SK-N-SH (cell line): ENCODE data around the gene FOXF1. TPM values are rescaled to one million over a fixed set of nuclear protein-coding genes. Genes with fewer than 3 reads are reported as not detected.

Source experiments
- CTCF ChIA-PET: fragments of 300-600, 350-600 bp; formaldehyde crosslinking; extraction: SDS; loops from one replicate; lab custom pipeline; 2021; lab: Yijun Ruan, JAX
- POLR2A ChIA-PET: fragments of 350-600 bp; sonication (Branson Sonifier 250); formaldehyde crosslinking; extraction: SDS; loops from one replicate; lab custom pipeline; 2020; ENCODE audit warnings: antibody characterized with exemption, inconsistent platforms; lab: Yijun Ruan, JAX
- DNase-seq: peaks from one replicate; pipeline ENCODE4 v3.0.0; 2012
- H2AFZ ChIP-seq: fragments of 200-600 bp; sonication (generic); 2 replicates; pipeline ENCODE4 v1.8.1; 2016; ENCODE audit warnings: antibody characterized with exemption, mild to moderate bottlenecking, low read depth
- H3F3A ChIP-seq: fragments of 200-600 bp; sonication (generic); replicated peaks from 2 replicates; pipeline ENCODE3; 2016; ENCODE audit warnings: antibody characterized with exemption, mild to moderate bottlenecking; ENCODE audit not compliant: insufficient read depth
- H3K27ac ChIP-seq, 2 experiments: fragments of 200-500 bp in 1 of 2; fragments of 200-600 bp in 1 of 2; sonication (Bioruptor generic) in 1 of 2; sonication (generic), shearing (Covaris generic) in 1 of 2; 2 replicates each; pipeline versions ENCODE4 v1.5.1 to v1.6.1; 2014 to 2016; ENCODE audit warnings: low read depth in 2 of 2, inconsistent platforms in 1 of 2, low read length in 1 of 2, mild to moderate bottlenecking in 1 of 2, mixed read lengths in 1 of 2
- H3K27me3 ChIP-seq: fragments of 200-600 bp; sonication (generic), shearing (Covaris generic); 2 replicates; pipeline ENCODE4 v1.6.1; 2016; ENCODE audit warnings: mixed run types; ENCODE audit not compliant: insufficient read depth
- H3K36me3 ChIP-seq, 2 experiments: fragments of 200-500 bp in 1 of 2; fragments of 200-600 bp in 1 of 2; sonication (Bioruptor generic) in 1 of 2; sonication (generic) in 1 of 2; replicated peaks in 1 of 2; 2 replicates each; pipeline versions ENCODE3 to v1.5.1; 2014 to 2016; ENCODE audit warnings: low read length in 1 of 2, mild to moderate bottlenecking in 1 of 2; ENCODE audit not compliant: insufficient read depth in 2 of 2, control insufficient read depth in 1 of 2
- H3K4me1 ChIP-seq, 2 experiments: fragments of 200-500 bp in 1 of 2; fragments of 200-600 bp in 1 of 2; sonication (Bioruptor generic) in 1 of 2; sonication (generic), shearing (Covaris generic) in 1 of 2; 2 replicates each; pipeline versions ENCODE4 v1.5.1 to v1.6.1; 2014 to 2016; ENCODE audit warnings: low read depth in 1 of 2, low read length in 1 of 2, mixed run types in 1 of 2; ENCODE audit not compliant: insufficient read depth in 2 of 2, control insufficient read depth in 1 of 2
- H3K4me2 ChIP-seq: fragments of 200-600 bp; sonication (generic), shearing (Covaris generic); 2 replicates; pipeline ENCODE4 v1.6.1; 2017; ENCODE audit warnings: mixed run types
- H3K4me3 ChIP-seq, 2 experiments: fragments of 200-500 bp in 1 of 2; fragments of 200-600 bp in 1 of 2; sonication (Bioruptor generic) in 1 of 2; sonication (generic), shearing (Covaris generic) in 1 of 2; 2 replicates each; pipeline versions ENCODE4 v1.5.1 to v1.8.1; 2014 to 2016; ENCODE audit warnings: low read depth in 2 of 2, inconsistent platforms in 1 of 2, low read length in 1 of 2, mild to moderate bottlenecking in 1 of 2, mixed read lengths in 1 of 2, moderate library complexity in 1 of 2
- H3K79me2 ChIP-seq: fragments of 200-600 bp; sonication (generic); 2 replicates; pipeline ENCODE4 v1.8.1; 2017; ENCODE audit warnings: mild to moderate bottlenecking; ENCODE audit not compliant: insufficient read depth
- H3K9ac ChIP-seq: fragments of 200-600 bp; sonication (generic); 2 replicates; pipeline ENCODE4 v1.6.1; 2017; ENCODE audit warnings: mixed run types
- H3K9me2 ChIP-seq: fragments of 200-600 bp; sonication (generic); 2 replicates; pipeline ENCODE4 v1.6.1; 2017; ENCODE audit warnings: mixed run types
- H3K9me3 ChIP-seq: fragments of 200-600 bp; sonication (generic); 2 replicates; pipeline ENCODE4 v1.6.1; 2017; ENCODE audit warnings: mixed run types, mild to moderate bottlenecking, moderate library complexity
- H4K20me1 ChIP-seq: fragments of 200-600 bp; sonication (generic); 2 replicates; pipeline ENCODE4 v1.6.1; 2017; ENCODE audit warnings: mild to moderate bottlenecking, mixed run types; ENCODE audit not compliant: insufficient read depth
- EZH2phosphoT487 ChIP-seq: fragments of 200-600 bp; sonication (generic); IDR thresholded peaks from 2 replicates; pipeline ENCODE4 v1.6.1; 2017; ENCODE audit warnings: low read depth, mixed run types, mild to moderate bottlenecking, antibody characterized with exemption, moderate library complexity, borderline replicate concordance
- FOXJ3 ChIP-seq: sonication (generic); formaldehyde crosslinking; IDR thresholded peaks from 2 replicates; pipeline ENCODE4 v1.5.1; 2020; ENCODE audit warnings: mild to moderate bottlenecking, missing genetic modification reagents
- IRF3 ChIP-seq: fragments of 150-350 bp; IDR thresholded peaks from 2 replicates; pipeline ENCODE4 v1.6.1; 2016; ENCODE audit warnings: mild to moderate bottlenecking, low read depth, low read length
- JUND ChIP-seq: IDR thresholded peaks from 2 replicates; pipeline ENCODE4 v1.4.0; 2012
- RAD21 ChIP-seq: IDR thresholded peaks from 2 replicates; pipeline ENCODE4 v1.6.1; 2012; ENCODE audit warnings: mild to moderate bottlenecking, low read length
- RXRA ChIP-seq: IDR thresholded peaks from 2 replicates; pipeline ENCODE4 v1.4.0; 2012; ENCODE audit warnings: low read depth, mild to moderate bottlenecking, borderline replicate concordance
- TAF1 ChIP-seq: IDR thresholded peaks from 2 replicates; pipeline ENCODE4 v1.6.1; 2012; ENCODE audit warnings: low read depth, mild to moderate bottlenecking, low read length, moderate library complexity, borderline replicate concordance
- TCF12 ChIP-seq: IDR thresholded peaks from 2 replicates; pipeline ENCODE4 v1.4.0; 2012
- ZBTB33 ChIP-seq: IDR thresholded peaks from 2 replicates; pipeline ENCODE4 v1.4.0; 2012; ENCODE audit warnings: low read depth, borderline replicate concordance
- WGBS: methylation state at CpG from one replicate; pipeline ENCODE4 v1.1.6; 2017; ENCODE audit warnings: low lambda C conversion rate; 5-methylcytosine and 5-hydroxymethylcytosine counted together
- polyA plus RNA-seq, 3 experiments: library from polyadenylated mRNA; depleted of rRNA; stranded (reverse); fragments of >200 nt; gene quantifications; 2 replicates each; pipeline ENCODE4 v1.2.3, GENCODE V29; 2012

The FOXF1 gene
- polyA plus RNA-seq, 1 of the 3 experiments (the other 2 are of a cell fraction): 0.02 TPM

GRCh38 chr16:86512301-86512859 is 2.1 kb downstream of the FOXF1 start:
- Histone ChIP-seq H3K4me1 (no peaks in the 10 kb centered on the region), H3K79me2 (no peaks in the 10 kb centered on the region), H3K4me3 (no peak overlapping the region), H3K9ac (no peak overlapping the region), H2AFZ (no peak overlapping the region), H3K27ac (no peak overlapping the region), H4K20me1 (0 out of 2 replicates have a peak, but pooled peaks cover 8% of the 10 kb centered on the region), H3K27me3 (peaks cover 94% of the 10 kb centered on the region), H3K36me3 (no peaks in the 10 kb centered on the region)
- no peak for TF ChIP-seq TCF12
- no peak for TF ChIP-seq RXRA
- no peak for TF ChIP-seq ZBTB33
- no peak for TF ChIP-seq JUND
- TF ChIP-seq FOXJ3 (CRISPR knock-in tag): no peak
- TF ChIP-seq TAF1: no peak
- TF ChIP-seq RAD21: no peak
- no peak for TF ChIP-seq EZH2phosphoT487
- TF ChIP-seq, all 33 proteins: peak for 0
- ChIA-PET POLR2A (no interaction called here), CTCF (interaction anchor here (1.0 to 1.4 kb wide), 3 partner anchors 7 to 691 kb away, joined by 3 to 5 read pairs (median 4); no protein-coding TSS in a partner anchor)
- Histone ChIP-seq H3K9me3 (no peaks in the 10 kb centered on the region), H3K4me2 (no peak overlapping the region), H3K9me2 (no peaks in the 10 kb centered on the region), H3F3A (no peaks in the 10 kb centered on the region)
- WGBS: 27% methylated on average over 8 of the region's 24 CpGs
- DNase-seq: no peak

GRCh38 chr16:86512860-86513470 is 2.6 kb downstream of the FOXF1 start:
- no peak overlapping the region for H3K4me2 ChIP-seq
- H3K36me3 ChIP-seq: no peaks in the 10 kb centered on the region
- TF ChIP-seq IRF3 (no peak), EZH2phosphoT487 (0 out of 2 replicates have a peak, but pooled peaks have one; percentile 34)
- TF ChIP-seq, all 33 proteins: peak for 1
- no peak for DNase-seq
- Histone ChIP-seq H3K27me3 (peaks cover 91% of the 10 kb centered on the region), H2AFZ (no peak overlapping the region), H3K4me1 (no peaks in the 10 kb centered on the region), H4K20me1 (0 out of 2 replicates have a peak, but pooled peaks cover 3% of the 10 kb centered on the region), H3F3A (no peaks in the 10 kb centered on the region), H3K4me3 (no peak overlapping the region), H3K9me3 (no peaks in the 10 kb centered on the region), H3K9me2 (no peaks in the 10 kb centered on the region), H3K79me2 (no peaks in the 10 kb centered on the region), H3K9ac (no peak overlapping the region), H3K27ac (no peak overlapping the region)
- CTCF ChIA-PET: interaction anchor here (1.4 kb wide), 1 partner anchor 8 kb away, joined by 5 read pairs; no protein-coding TSS in a partner anchor
- POLR2A ChIA-PET: no interaction called here
- WGBS: 35% methylated on average over 10 of the region's 29 CpGs
